Pons (tissue), 1 donor: ENCODE data around the gene CFI.
"Not testable (repeated sequence)": the region's sequence is repeated elsewhere in the genome, so short reads cannot be mapped to it uniquely, and the experiment has no call there.

Experiments used
- DNase-seq: peaks from one replicate; pipeline ENCODE4 v3.0.0-alpha.2; 2016; ENCODE audit warnings: low spot score

Gene CFI

DNA sequence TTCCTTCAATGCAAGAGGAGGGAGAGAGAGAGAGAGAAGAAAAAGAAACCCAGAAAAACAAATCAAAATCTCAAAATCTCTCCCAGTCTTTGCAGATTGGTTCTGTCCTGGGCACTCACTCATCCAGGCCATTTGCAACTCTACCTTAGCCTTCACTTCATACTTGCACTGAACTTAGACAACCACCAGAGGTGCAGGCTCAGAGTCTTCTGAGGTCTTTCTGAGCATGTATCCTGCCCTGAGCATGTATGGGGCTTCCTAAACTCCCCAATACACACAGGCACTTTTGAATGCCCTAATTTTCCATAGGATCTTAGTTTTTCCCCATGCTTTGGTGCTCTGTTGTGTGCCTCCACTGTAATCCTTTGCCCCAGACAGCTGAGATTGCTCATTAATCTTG lies 2.9 kb downstream of the CFI start:
- DNase-seq = no peak

- DNase-seq = no peak
These were observed 6.7 kb downstream of the CFI start for GRCh38 chr4:109795059-109795458.

DNA sequence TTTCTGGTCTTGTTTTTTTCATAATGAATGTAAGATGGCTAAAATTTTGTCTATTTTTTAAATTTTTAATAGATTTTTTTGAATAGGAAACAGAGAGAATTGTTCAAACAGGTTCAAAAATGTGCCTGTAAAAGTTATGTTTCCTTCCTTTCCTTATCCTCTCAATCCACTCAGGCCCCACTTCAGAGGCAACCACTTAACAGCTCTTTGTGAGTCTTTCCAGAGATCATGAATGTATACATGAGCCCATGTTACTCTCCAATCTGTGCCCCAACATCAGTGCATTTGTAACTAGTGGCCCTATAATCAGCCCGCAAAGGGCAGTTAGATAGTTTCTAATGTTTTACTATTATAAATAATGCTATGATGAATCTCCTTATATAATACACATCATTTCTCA lies 14.0 kb downstream of the CFI start:
- no peak for DNase-seq

- no peak for DNase-seq
These were observed 15.0 kb downstream of the CFI start for GRCh38 chr4:109786846-109787245.

- DNase-seq = not testable (repeated sequence)
These were observed 19.7 kb downstream of the CFI start for GRCh38 chr4:109782092-109782491.

GRCh38 chr4:109764789-109765402 lies 36.9 kb downstream of the CFI start:
- no peak for DNase-seq

DNA sequence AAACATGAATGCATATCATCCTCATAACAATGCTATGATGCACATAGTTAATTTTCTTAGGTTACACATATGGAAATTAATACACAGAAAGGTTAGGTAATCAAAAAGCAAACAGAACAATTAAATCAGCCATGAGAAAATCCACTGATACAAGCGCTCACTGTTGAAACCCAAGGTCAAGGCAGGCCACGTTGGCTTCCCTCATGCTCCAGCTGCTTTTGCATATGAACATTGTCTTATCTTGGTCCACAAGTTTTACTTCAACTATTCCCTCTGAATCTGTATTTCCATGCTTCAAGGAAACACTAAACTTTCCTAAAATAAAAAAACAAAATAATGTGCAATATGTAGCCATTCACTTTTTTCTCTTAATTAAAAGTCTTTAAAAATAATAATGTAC lies 37.4 kb downstream of the CFI start:
- DNase-seq = no peak

- no peak for DNase-seq
These were observed 41.1 kb downstream of the CFI start for GRCh38 chr4:109760682-109761081.

DNA sequence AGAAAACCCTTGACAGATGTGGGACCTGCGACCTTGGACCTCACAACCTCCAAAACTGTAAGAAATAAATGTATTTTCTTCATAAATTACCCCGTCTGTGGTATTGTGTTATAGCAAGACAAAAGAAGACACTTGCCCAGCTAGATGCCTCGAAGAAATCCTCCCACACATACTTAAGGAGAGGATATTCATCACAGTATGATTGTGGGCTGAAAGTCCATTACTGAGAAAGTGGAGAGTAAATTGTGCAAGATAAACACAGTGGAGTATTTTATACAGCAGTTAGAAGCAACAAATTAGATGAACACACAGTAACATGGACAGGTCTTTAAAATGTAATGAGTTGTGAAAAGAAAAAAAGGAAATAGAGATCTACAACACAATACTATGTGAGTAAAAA lies 46.1 kb downstream of the CFI start:
- no peak for DNase-seq

DNA sequence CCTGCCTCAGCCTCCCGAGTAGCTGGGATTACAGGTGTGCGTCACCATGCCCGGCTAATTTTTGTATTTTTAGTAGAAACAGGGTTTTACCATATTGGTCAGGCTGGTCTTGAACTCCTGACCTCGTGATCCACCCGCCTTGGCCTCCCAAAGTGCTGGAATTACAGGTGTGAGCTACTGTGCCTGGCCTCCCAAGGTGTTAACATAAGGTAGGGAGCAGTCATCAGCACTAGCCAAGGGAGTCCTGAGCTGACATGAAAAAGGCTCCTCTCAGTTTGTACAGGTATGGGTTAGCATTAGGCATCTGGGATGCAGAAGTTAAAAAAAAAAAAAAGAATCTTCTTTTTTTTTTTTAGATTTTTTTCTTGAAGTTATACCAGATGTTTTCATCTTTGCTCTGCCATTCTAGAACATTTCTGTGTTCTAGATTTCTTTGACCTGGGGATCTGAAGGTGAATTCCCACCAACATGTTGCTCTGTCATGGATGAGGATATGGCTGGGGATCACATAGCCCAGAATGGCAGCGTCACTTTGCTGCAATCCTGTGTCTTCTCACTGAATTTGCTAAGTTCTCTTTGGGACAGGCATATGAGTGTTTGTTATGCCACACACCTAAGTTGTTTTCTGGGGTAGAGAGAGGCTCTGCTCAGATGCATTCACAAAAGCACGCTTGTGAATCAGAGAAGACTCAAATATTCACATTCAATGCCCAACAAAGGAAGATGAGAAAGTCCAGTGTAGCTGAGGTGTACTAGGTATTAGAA lies 47.5 kb downstream of the CFI start:
- no peak for DNase-seq

GRCh38 chr4:109752525-109752924 lies 49.3 kb downstream of the CFI start:
- DNase-seq = no peak

DNA sequence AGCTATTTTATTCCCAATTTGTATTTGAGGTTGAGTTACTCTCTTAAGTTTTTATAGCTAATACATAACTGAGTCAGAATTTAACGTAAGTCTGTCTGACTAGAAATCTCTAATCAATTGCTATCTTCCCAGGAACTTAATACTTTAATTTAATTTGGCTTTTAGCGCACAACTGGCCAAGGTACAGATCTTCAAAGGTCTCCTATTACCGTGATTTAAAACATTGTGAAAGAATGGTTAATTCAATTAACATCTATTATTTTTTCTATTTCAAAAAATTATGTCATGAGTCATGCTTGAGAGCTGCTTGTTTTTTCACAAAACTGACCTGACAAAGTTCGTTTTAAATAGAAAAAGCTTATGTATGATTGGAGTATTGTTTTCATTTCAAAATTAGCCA lies 49.9 kb downstream of the CFI start:
- no peak for DNase-seq

DNA sequence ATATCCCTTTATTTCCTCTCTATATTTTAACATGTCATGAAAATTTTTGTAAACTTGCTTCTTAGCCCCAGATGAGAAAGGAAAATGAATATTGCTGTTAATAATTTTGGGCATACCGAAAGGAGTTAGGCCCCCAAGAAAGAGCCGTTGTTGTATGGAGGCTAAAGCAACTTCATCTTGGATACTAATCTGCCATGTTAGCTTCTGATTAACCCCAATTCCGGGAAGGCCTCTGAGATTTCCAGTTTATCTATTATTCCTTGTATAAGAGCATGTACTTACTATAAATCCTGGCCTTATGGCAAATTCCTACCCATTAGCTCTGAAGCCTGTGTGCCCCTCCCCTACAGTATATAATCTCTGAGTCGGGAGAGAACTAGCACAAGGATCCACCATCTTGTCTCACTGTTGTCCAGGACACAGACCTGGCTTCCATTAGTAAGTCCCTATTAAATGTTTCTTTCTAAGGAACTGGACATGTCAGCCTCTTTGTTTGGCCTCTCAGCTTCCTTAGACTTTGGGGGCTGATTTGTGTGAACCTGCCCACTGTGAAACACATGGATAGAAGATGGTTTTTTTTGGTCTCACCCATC lies 51.1 kb downstream of the CFI start:
- DNase-seq = no peak

- DNase-seq = no peak
These were observed 52.3 kb downstream of the CFI start for GRCh38 chr4:109749388-109750082.

- no peak for DNase-seq
These were observed 53.7 kb downstream of the CFI start for GRCh38 chr4:109748114-109748513.

- no peak for DNase-seq
These were observed 55.1 kb downstream of the CFI start for GRCh38 chr4:109746728-109747127.

GRCh38 chr4:109745830-109746229 lies 56.0 kb downstream of the CFI start:
- DNase-seq = no peak

DNA sequence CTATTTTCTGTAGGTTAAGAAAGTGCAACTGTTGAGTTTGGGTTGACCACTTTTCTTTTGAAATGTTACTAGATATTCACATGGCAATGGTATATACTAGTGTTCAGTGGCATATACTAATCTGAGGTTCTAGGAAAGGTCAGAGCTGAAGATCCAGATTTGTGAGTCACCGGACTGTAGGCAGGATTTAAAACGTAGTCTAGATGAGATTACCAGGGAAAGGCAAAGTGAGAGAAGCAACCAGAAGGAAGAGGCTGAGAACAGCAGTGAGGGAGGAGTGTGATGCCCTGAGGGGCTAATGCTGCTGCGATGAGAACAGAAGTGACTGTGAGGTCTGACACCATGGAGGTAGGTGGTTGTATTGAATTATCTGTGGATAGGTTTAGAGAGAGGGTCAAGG lies 62.3 kb downstream of the CFI start:
- no peak for DNase-seq

- no peak for DNase-seq
These were observed 63.5 kb downstream of the CFI start for GRCh38 chr4:109738104-109738872.

- DNase-seq = no peak
These were observed 66.0 kb downstream of the CFI start for GRCh38 chr4:109735566-109736365.

GRCh38 chr4:109733728-109734127 lies 68.1 kb downstream of the CFI start:
- DNase-seq = no peak
